Hematopoietic multipotent progenitor cell treated with erythropoietin and hydrocortisone succinate and interleukin-3 and kit ligand, for 6 days (in vitro differentiated cells): ENCODE data around the gene SMOC2.
"Not testable (repeated sequence)": the region's sequence is repeated elsewhere in the genome, so short reads cannot be mapped to it uniquely, and the experiment has no call there.

Source experiments
- DNase-seq: peaks from one replicate; pipeline ENCODE4 v3.0.0-alpha.2; 2015

SMOC2 gene

DNA sequence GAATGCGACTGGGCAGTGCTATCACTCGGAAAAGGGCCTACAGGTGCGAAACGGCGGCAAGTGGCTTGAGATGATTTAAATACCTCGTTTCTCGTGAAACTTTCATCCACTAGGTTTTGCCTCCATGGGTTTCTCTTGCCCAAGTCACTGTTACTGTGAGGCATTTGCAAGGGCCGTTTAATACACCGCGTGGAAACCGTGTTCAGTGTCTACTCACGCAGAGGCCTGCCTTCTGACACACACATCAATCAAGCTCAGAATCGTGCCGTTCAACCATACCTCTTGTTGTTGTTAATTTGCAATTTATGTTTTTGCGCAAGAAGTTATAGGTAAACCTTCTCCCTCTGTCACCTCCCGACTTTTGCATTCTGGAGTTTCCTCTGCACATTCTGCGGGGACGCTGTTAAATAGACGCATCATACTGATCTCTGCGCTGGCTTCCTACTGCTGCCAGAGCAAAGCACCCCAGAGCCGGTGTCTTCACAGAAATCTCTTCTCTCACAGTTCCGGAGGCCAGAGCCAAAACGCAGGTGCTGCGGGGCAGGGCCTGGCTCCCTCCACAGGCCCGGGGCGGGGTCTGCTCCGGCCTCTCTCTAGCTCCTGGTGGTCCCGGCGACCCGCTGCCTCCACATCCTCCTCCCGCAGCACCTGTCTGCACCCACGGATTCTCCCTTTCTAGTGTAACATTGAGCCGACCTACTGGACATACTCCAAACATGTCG, 251.4 kb downstream of the SMOC2 start:
- no peak for DNase-seq

- DNase-seq = not testable (repeated sequence)
Observed at GRCh38 chr6:168692915-168693257, 251.9 kb downstream of the SMOC2 start.

GRCh38 chr6:168694797-168695196, 253.8 kb downstream of the SMOC2 start:
- DNase-seq = not testable (repeated sequence)

GRCh38 chr6:168695701-168696100, 254.7 kb downstream of the SMOC2 start:
- no peak for DNase-seq

DNA sequence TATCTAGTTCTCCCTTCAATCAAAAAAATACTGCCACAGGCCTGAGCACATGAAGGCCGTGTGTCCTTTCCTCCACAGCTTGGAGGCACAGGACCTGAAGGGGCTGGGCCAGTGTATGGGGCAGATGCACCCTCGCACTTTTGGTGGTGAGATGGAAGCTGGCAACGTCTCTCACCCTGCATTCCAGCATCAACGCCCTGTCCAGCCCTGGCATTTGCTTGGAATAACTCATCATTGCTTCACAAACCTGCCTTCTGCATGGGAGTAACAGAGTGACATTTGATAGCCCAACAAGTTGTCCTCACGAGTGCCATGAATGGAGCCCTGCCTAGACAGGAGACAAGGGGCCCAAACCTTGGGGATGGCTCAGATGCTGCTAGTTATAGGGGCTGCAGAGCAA, 257.9 kb downstream of the SMOC2 start:
- no peak for DNase-seq

DNA sequence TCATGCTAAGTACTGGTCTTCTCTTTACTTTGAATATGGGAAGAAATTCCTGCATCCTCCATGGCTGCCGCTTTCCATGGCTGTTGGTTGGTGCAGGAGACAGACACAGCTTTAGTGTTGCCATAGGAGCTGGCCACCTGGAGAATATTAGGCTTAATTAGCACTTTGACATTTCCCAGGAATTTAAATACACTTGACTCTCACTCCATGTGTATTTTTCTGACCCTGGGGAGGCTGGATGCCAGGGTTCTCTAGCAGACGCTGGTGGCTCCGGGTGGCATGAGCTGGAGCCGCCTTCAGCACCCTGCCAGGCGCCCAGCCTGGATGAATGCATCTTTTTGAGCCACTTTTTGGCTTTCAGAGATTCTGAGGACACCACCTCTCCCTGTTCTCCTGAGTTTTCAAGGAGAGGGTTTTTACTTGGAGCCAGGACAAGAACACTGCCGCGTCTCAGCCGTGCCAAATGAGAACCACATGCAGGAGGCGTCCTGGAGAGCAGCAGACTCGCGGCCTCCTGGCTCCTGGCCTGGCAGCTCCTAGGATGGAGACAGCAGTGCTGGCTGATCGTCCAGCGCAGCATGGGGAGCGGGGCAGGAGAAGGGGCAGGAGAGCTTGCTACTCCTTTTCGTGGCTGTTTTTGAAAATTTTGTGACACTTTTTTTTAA, 258.8 kb downstream of the SMOC2 start:
- no peak for DNase-seq

GRCh38 chr6:168700880-168701279, 259.9 kb downstream of the SMOC2 start:
- no peak for DNase-seq

GRCh38 chr6:168703990-168704389, 263.0 kb downstream of the SMOC2 start:
- no peak for DNase-seq

DNA sequence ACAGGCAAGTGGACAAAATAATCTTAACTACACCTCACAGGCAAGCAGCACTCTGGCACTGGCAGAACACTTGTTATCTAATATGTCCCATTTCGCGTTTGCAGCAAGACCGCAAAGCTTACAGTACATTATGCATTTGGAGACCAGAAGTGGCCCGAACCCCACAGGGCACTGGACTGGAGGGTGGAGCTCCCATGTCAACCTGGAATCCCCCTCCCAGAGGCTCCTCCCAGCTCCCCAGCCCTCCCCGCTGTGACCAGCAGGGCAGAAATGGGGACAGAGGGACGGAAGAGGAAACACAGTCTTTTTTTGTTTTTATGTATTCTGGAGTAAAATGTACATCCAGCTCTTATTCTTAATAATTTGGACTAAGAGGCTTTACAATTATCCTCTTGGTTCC, 263.7 kb downstream of the SMOC2 start:
- DNase-seq = no peak

DNA sequence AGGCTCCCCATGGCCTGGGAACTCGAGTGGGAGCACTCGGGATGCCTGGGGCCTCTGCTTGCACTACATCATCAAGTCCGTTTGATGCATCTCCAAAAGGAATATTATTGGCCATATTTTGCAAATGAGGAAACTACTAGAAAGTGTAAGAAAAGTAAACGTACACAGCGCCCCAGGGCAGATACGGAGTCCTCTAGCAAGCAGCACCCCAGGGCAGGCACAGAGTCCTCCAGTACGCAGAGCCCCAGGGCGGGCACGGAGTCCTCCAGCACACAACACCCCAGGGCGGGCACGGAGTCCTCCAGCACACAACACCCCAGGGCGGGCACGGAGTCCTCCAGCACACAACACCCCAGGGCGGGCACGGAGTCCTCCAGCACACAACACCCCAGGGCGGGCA, 264.3 kb downstream of the SMOC2 start:
- DNase-seq = not testable (repeated sequence)

GRCh38 chr6:168706471-168707177, 265.6 kb downstream of the SMOC2 start:
- DNase-seq = no peak

- DNase-seq = no peak
Observed at GRCh38 chr6:168708526-168708925, 267.5 kb downstream of the SMOC2 start.

GRCh38 chr6:168708984-168709383, 268.0 kb downstream of the SMOC2 start:
- no peak for DNase-seq

GRCh38 chr6:168709390-168709789, 268.4 kb downstream of the SMOC2 start:
- DNase-seq = no peak

DNA sequence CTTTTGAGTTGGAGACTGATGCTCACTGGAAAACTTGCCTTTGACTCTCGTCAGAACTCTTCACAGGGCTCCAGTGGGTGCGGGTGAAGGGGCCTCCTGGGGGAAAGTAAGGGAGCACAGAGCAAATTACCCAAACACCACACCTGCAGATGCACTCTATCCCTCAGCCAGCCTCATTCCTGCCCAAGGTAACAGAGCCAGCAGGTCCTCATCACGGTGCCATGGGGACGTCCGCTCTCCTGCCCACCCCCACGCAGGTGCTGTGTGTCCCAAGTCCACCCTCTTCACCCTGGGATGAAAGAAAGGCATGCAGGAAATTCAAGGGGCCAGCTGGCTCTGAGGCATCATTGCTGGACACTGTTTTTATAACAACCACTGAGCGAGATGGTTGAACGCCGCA, 269.0 kb downstream of the SMOC2 start:
- no peak for DNase-seq

DNA sequence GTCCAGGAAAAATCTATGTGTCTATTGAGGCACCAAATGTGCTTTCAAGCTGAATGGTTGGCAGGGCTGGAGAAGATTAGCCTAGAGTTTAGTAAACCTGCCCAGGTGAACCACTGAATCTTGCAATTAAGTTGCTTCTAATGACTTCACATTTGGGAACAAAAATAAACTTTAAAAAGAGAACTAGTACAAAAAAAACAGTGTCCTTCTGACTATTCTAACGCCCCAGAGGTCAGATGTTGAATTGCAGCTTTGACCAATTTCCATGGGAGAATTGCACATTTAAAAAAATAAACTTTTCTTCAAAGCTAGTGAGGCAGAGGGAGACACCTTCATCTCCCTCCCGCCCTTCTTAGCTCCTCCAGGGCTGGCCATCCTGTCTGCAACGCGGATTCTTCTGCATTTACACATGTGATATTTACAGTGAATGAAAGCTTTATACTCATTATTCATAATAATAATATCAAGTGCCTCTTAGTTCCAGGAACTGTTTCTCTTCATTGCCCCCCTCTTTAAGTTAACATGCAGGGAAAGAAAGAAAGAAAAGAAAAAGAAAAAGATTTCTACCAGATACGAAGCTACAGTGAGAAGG, 270.2 kb downstream of the SMOC2 start:
- peak; percentile 8 for DNase-seq

GRCh38 chr6:168711666-168712300, 270.8 kb downstream of the SMOC2 start:
- no peak for DNase-seq

DNA sequence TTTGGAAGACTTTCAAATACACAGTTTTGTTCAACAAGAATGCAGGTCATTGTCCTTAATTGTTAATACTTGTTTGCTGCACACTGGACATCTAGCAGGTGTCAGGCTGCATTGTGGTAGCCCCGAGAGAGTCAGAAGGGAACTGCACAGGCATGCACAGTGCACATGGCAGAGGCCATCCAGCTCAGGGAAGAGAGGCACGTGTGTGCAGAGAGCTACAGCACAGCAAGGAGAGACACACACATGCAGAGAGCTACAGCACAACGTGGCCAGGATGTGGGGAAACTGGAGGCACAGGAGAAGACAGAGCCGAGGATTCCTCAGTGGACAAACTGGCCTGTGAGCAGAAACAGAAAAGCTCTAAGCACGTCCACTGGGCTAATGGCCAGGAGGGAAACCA, 272.0 kb downstream of the SMOC2 start:
- DNase-seq = no peak

DNA sequence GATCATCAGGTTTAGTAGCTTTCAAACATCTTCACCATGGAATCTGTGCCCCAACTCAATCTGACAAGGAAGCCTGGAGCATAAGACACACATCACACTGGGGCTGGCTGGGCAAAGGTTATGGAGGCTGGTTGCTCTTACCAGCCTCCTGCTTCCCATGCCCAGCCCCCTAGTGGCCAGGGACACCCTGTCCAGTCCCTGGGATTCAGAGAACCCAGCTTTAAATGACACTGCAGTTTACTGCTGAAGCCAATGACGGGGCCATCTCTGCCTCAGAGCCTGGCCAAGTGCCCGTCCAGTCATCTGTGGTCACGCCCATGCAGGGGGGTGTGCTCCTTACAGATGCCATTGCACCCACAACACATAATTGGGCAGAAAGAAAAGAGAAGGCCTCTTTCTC, 272.9 kb downstream of the SMOC2 start:
- peak; percentile 29 for DNase-seq

- no peak for DNase-seq
Observed at GRCh38 chr6:168714547-168715260, 273.7 kb downstream of the SMOC2 start.

GRCh38 chr6:168715643-168716481, 274.9 kb downstream of the SMOC2 start:
- no peak for DNase-seq

- no peak for DNase-seq
Observed at GRCh38 chr6:168716581-168716980, 275.6 kb downstream of the SMOC2 start.
